Amniotic epithelial cell (primary cell): ENCODE results near the gene S100A3.
A peak's percentile ranks its signal among the peaks of the same experiment; 100 is the strongest.
"Not testable (repeated sequence)": the region's sequence is repeated elsewhere in the genome, so short reads cannot be mapped to it uniquely, and the experiment has no call there.

ENCODE experiments used
- DNase-seq: peaks from one replicate; pipeline ENCODE4 v3.0.0-alpha.2; 2010; ENCODE audit warnings: low read depth

The S100A3 gene

GRCh38 chr1:153568367-153569099 is 19.5 kb upstream of the S100A3 start:
- DNase-seq, result peak; percentile 72

- DNase-seq, result peak; percentile 74
Measured at GRCh38 chr1:153567621-153568366, 18.7 kb upstream of the S100A3 start.

- peak; percentile 98 for DNase-seq
Measured at GRCh38 chr1:153566414-153567371, 17.6 kb upstream of the S100A3 start.

GRCh38 chr1:153565529-153566374 is 16.7 kb upstream of the S100A3 start, which contains the start of gene S100A2:
S100A2 (minus strand) TSS chr1:153565844; CDS start chr1:153563877, 1,967 bp downstream.
- DNase-seq, result peak; percentile 93

- DNase-seq, result no peak
Measured at GRCh38 chr1:153563991-153564390, 14.9 kb upstream of the S100A3 start.

- no peak for DNase-seq
Measured at GRCh38 chr1:153563483-153563901, 14.4 kb upstream of the S100A3 start.

- DNase-seq, result not testable (repeated sequence)
Measured at GRCh38 chr1:153562021-153562420, 13.0 kb upstream of the S100A3 start.

- DNase-seq, result no peak
Measured at GRCh38 chr1:153561466-153561985, 12.5 kb upstream of the S100A3 start.

- DNase-seq, result no peak
Measured at GRCh38 chr1:153560771-153561465, 11.9 kb upstream of the S100A3 start.

- no peak for DNase-seq
Measured at GRCh38 chr1:153560241-153560640, 11.2 kb upstream of the S100A3 start.

- DNase-seq, result no peak
Measured at GRCh38 chr1:153557877-153558276, 8.8 kb upstream of the S100A3 start.

GRCh38 chr1:153556348-153556747 is 7.3 kb upstream of the S100A3 start:
- DNase-seq, result no peak

GRCh38 chr1:153553830-153554541 is 4.9 kb upstream of the S100A3 start:
- no peak for DNase-seq

- DNase-seq, result no peak
Measured at GRCh38 chr1:153553096-153553495, 4.0 kb upstream of the S100A3 start.

- DNase-seq, result no peak
Measured at GRCh38 chr1:153552335-153552734, 3.3 kb upstream of the S100A3 start.

- DNase-seq, result no peak
Measured at GRCh38 chr1:153550827-153551500, 1.9 kb upstream of the S100A3 start.

- DNase-seq, result no peak
Measured at GRCh38 chr1:153550398-153550758, 1.3 kb upstream of the S100A3 start.

GRCh38 chr1:153549741-153550397 is 811 bp upstream of the S100A3 start:
- DNase-seq, result no peak
